H1 (cell line): Measurements from ENCODE around the gene P3H3. TPM values are rescaled to one million over a fixed set of nuclear protein-coding genes. Genes with fewer than 3 reads are reported as not detected.

Experiments
- BCL11A ChIP-seq, 2 experiments: IDR thresholded peaks; one replicate each; pipeline ENCODE4 v1.6.1; 2011; ENCODE audit warnings: low read depth in 2 of 2, low read length in 2 of 2, mild to moderate bottlenecking in 2 of 2
- CBX8 ChIP-seq: fragments of 300-800, 300-1000 bp; sonication (generic); IDR thresholded peaks from 2 replicates; pipeline ENCODE4 v1.7.1; 2016; ENCODE audit warnings: low read depth, low read length, borderline replicate concordance
- EP300 ChIP-seq, 2 experiments: IDR thresholded peaks; 1 replicate in 1 of 2; 2 replicates in 1 of 2; pipeline ENCODE4 v1.6.1; 2011 to 2012; ENCODE audit warnings: low read depth in 2 of 2, low read length in 2 of 2, mild to moderate bottlenecking in 2 of 2, borderline replicate concordance in 1 of 2, inconsistent platforms in 1 of 2, moderate library complexity in 1 of 2
- FOSL1 ChIP-seq: IDR thresholded peaks from 2 replicates; pipeline ENCODE4 v1.6.1; 2011; ENCODE audit warnings: mild to moderate bottlenecking, low read depth, low read length, moderate library complexity; ENCODE audit not compliant: insufficient read depth
- RAD21 ChIP-seq, 2 experiments: IDR thresholded peaks in 1 of 2; conservative IDR thresholded peaks in 1 of 2; 2 replicates each; pipeline ENCODE4 v1.6.1; 2011; ENCODE audit warnings: low read depth in 2 of 2, low read length in 2 of 2, improper control_type of control experiment in 1 of 2, inconsistent platforms in 1 of 2, mild to moderate bottlenecking in 1 of 2, moderate library complexity in 1 of 2
- SP2 ChIP-seq: IDR thresholded peaks from 2 replicates; pipeline ENCODE4 v1.6.1; 2012; ENCODE audit warnings: mild to moderate bottlenecking, low read length, inconsistent platforms
- polyA plus RNA-seq, 7 experiments: library from polyadenylated mRNA; depleted of rRNA in 3 of 7; stranded (reverse) in 5 of 7; unstranded in 2 of 7; fragments of >200 nt in 5 of 7; fragments of 200-250 nt in 2 of 7; gene quantifications; 1 replicate in 5 of 7; 2 replicates in 1 of 7; 4 replicates in 1 of 7; pipeline versions ENCODE4 v1.2.1 to v1.2.3, GENCODE V29; 2011 to 2013; ENCODE audit warnings: missing spikeins in 2 of 7, mixed read lengths in 2 of 7
- total RNA-seq: library from RNA; stranded (reverse); fragmentation: NEBNext Ultra II Directional; extraction: Animal tissue kit (Norgen Biotek cat#: 25700); gene quantifications from 2 replicates; pipeline ENCODE4 v1.2.1, GENCODE V29; 2021
- TF ChIP-seq, protein P1 (sequence below): IDR thresholded peaks from 2 replicates; pipeline ENCODE4 v1.6.1; 2011; ENCODE audit warnings: low read length, improper control_type of control experiment
- TF ChIP-seq, protein P2 (sequence below): IDR thresholded peaks from 2 replicates; pipeline ENCODE4 v1.6.1; 2012; ENCODE audit warnings: inconsistent platforms

The P3H3 gene
- total and polyA plus RNA-seq, 2 of the 8 experiments (the other 6 are each of a cell fraction or from before 2014, with no cell fraction given), result 22.9 to 43.5 TPM

DNA sequence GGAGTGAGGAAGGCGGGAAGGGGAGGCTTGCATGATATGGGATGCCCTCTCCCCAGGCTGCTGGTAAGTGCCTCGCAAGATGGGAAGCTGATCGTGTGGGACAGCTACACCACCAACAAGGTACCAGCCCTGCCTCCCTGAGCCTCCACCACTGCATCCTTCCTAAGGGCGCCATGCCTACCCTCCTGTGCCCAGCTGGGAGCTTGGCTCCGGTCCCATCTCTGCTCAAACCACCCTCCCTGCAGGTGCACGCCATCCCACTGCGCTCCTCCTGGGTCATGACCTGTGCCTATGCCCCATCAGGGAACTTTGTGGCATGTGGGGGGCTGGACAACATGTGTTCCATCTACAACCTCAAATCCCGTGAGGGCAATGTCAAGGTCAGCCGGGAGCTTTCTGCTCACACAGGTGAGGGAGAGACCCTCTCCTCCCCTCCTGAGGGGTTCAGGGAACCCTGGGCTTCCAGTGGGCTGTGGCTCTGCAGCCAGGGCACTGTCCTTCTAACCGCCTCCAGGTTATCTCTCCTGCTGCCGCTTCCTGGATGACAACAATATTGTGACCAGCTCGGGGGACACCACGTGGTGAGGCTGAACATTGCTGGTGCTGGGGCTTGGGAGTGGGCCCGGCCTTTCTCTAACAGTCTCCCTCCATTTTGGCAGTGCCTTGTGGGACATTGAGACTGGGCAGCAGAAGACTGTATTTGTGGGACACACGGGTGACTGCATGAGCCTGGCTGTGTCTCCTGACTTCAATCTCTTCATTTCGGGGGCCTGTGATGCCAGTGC, 15.1 kb downstream of the P3H3 start (continued):
- TF ChIP-seq BCL11A (IDR thresholded peaks at IDR 0.05; ENCODE audit: low read depth in 2 of 2, low read length in 2 of 2), result no peak
- TF ChIP-seq RAD21 (IDR thresholded peaks at IDR 0.05 in 1 of 2, conservative IDR thresholded peaks at IDR 0.05 in 1 of 2; ENCODE audit: low read depth in 2 of 2, low read length in 2 of 2), result peak in 1 of 2 experiments; percentile 35; a peak in 1 of 4 replicates
- TF ChIP-seq FOSL1, result no peak
- TF ChIP-seq, protein P1, sequence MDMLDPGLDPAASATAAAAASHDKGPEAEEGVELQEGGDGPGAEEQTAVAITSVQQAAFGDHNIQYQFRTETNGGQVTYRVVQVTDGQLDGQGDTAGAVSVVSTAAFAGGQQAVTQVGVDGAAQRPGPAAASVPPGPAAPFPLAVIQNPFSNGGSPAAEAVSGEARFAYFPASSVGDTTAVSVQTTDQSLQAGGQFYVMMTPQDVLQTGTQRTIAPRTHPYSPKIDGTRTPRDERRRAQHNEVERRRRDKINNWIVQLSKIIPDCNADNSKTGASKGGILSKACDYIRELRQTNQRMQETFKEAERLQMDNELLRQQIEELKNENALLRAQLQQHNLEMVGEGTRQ, result no peak
- TF ChIP-seq, protein P2, sequence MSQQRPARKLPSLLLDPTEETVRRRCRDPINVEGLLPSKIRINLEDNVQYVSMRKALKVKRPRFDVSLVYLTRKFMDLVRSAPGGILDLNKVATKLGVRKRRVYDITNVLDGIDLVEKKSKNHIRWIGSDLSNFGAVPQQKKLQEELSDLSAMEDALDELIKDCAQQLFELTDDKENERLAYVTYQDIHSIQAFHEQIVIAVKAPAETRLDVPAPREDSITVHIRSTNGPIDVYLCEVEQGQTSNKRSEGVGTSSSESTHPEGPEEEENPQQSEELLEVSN, result peak; percentile 50; the same call in 1 of the 2 replicates
- TF ChIP-seq SP2, result no peak
- no peak for TF ChIP-seq CBX8
- no peak for TF ChIP-seq EP300 (IDR thresholded peaks at IDR 0.05; ENCODE audit: borderline replicate concordance in 1 of 2, low read depth in 2 of 2, low read length in 2 of 2)
